ENCODE measurements around the gene KRTAP25-1.

Gene KRTAP25-1

GRCh38 chr21:30289215-30289614 lies at the start of gene KRTAP25-1:
KRTAP25-1 (minus strand) TSS chr21:30289514; CDS start chr21:30289490, 24 bp downstream.
- DNase-seq = no peak

GRCh38 chr21:30338717-30339116 lies 49.4 kb upstream of the KRTAP25-1 start:
- no peak for DNase-seq

- DNase-seq = no peak
Observed at GRCh38 chr21:30337772-30338171, 48.5 kb upstream of the KRTAP25-1 start.

GRCh38 chr21:30337276-30337744 lies 48.0 kb upstream of the KRTAP25-1 start, which contains the start of gene KRTAP27-1:
KRTAP27-1 (minus strand) TSS chr21:30337694; CDS start chr21:30337668, 26 bp downstream.
- DNase-seq = no peak

GRCh38 chr21:30336596-30336995 lies 47.3 kb upstream of the KRTAP25-1 start:
- DNase-seq = no peak

- no peak for DNase-seq
Observed at GRCh38 chr21:30333736-30334135, 44.4 kb upstream of the KRTAP25-1 start.

- DNase-seq = no peak
Observed at GRCh38 chr21:30332681-30333080, 43.4 kb upstream of the KRTAP25-1 start.

- DNase-seq = no peak
Observed at GRCh38 chr21:30329203-30329875, 40.0 kb upstream of the KRTAP25-1 start.

- no peak for DNase-seq
Observed at GRCh38 chr21:30326390-30326789, 37.1 kb upstream of the KRTAP25-1 start.

- no peak for DNase-seq
Observed at GRCh38 chr21:30320215-30320614, 30.9 kb upstream of the KRTAP25-1 start, which contains the start of gene KRTAP26-1. KRTAP26-1 (minus strand) TSS chr21:30320315; CDS start chr21:30320035, 280 bp downstream.

GRCh38 chr21:30315701-30316100 lies 26.4 kb upstream of the KRTAP25-1 start:
- no peak for DNase-seq

GRCh38 chr21:30306884-30307283 lies 17.6 kb upstream of the KRTAP25-1 start:
- no peak for DNase-seq

GRCh38 chr21:30305136-30305535 lies 15.8 kb upstream of the KRTAP25-1 start:
- DNase-seq = no peak

GRCh38 chr21:30282850-30283249 lies 6.5 kb downstream of the KRTAP25-1 start, which contains the start of gene KRTAP24-1:
KRTAP24-1 (minus strand) TSS chr21:30282950; CDS start chr21:30282932, 18 bp downstream.
- no peak for DNase-seq

- DNase-seq = no peak
Observed at GRCh38 chr21:30271611-30272010, 17.7 kb downstream of the KRTAP25-1 start.

GRCh38 chr21:30271156-30271555 lies 18.2 kb downstream of the KRTAP25-1 start:
- DNase-seq = no peak

GRCh38 chr21:30269803-30270530 lies 19.3 kb downstream of the KRTAP25-1 start:
- DNase-seq = no peak

- DNase-seq = no peak
Observed at GRCh38 chr21:30268608-30269197, 20.6 kb downstream of the KRTAP25-1 start.

GRCh38 chr21:30257773-30258172 lies 31.5 kb downstream of the KRTAP25-1 start:
- DNase-seq = no peak

GRCh38 chr21:30256100-30256499 lies 33.2 kb downstream of the KRTAP25-1 start:
- no peak for DNase-seq

GRCh38 chr21:30255679-30256078 lies 33.6 kb downstream of the KRTAP25-1 start:
- no peak for DNase-seq

- DNase-seq = no peak
Observed at GRCh38 chr21:30251781-30252180, 37.5 kb downstream of the KRTAP25-1 start.

GRCh38 chr21:30249936-30250335 lies 39.4 kb downstream of the KRTAP25-1 start:
- DNase-seq = no peak

GRCh38 chr21:30248844-30249243 lies 40.5 kb downstream of the KRTAP25-1 start:
- DNase-seq = no peak

Measured in stimulated activated naive CD4-positive, alpha-beta T cell treated with Interleukin-2 at 50 U/mL for 16 hours (primary cell).